ENCODE data around the gene DOC2B. TPM values are rescaled to one million over a fixed set of nuclear protein-coding genes. Genes with fewer than 3 reads are reported as not detected.

Gene DOC2B
- total RNA-seq, 2 experiments from 2014 or later: 0.08 to 0.34 TPM

DNA sequence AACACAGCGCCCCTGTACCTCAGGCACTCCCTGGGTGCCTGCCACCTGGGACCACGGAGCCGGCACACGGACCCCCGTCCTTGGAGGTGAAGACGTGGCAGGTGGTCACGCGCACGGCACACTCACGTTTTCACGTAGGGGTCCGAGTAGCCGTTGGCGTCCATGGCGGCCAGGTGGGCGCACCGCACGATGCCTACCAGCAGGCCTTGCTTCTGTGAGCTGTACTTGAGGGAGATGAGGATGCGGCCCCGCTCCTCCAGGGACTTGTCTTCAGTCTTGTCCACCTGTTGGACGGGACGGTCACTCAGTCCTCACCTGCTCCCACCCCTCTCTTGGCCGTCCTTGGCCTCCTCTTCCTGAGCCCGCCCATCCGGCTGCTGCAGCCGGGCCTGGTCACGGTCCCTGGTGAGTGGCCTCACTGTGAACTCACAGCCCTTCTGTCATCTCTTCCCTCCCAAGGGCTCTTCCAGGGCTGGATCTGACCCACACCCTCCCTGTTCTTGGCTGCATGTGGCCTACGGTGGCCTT is 25.3 kb downstream of the DOC2B start:
- H3K4me1 Mint-ChIP-seq (ENCODE audit: low read depth): no peaks in the 10 kb centered on the region
- no peak overlapping the region for H3K27ac ChIP-seq (ENCODE audit: low read depth in 1 of 2, low read length in 2 of 2)
- intact Hi-C loops (cut with DNase I, micrococcal nuclease): no loop called here
- TF ChIP-seq, protein P1, sequence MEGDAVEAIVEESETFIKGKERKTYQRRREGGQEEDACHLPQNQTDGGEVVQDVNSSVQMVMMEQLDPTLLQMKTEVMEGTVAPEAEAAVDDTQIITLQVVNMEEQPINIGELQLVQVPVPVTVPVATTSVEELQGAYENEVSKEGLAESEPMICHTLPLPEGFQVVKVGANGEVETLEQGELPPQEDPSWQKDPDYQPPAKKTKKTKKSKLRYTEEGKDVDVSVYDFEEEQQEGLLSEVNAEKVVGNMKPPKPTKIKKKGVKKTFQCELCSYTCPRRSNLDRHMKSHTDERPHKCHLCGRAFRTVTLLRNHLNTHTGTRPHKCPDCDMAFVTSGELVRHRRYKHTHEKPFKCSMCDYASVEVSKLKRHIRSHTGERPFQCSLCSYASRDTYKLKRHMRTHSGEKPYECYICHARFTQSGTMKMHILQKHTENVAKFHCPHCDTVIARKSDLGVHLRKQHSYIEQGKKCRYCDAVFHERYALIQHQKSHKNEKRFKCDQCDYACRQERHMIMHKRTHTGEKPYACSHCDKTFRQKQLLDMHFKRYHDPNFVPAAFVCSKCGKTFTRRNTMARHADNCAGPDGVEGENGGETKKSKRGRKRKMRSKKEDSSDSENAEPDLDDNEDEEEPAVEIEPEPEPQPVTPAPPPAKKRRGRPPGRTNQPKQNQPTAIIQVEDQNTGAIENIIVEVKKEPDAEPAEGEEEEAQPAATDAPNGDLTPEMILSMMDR (IDR thresholded peaks at IDR 0.05): no peak
- H3K4me3 Mint-ChIP-seq: no peak overlapping the region
- CTCF ChIA-PET: no interaction called here
- H3K4me1 ChIP-seq (ENCODE audit: insufficient read depth, low read length): no peaks in the 10 kb centered on the region
- no peaks in the 10 kb centered on the region for H3K9me3 ChIP-seq (ENCODE audit: control insufficient read depth in 1 of 2, insufficient read depth in 1 of 2, low read length in 2 of 2)
- POLR2A ChIA-PET: no interaction called here
- no peaks in the 10 kb centered on the region for H3K36me3 ChIP-seq (ENCODE audit: insufficient read depth, low read length)
- H3K4me3 ChIP-seq (ENCODE audit: low read length): no peak overlapping the region
- no peaks in the 10 kb centered on the region for H3K9me3 Mint-ChIP-seq
- no peaks in the 10 kb centered on the region for H3K36me3 Mint-ChIP-seq (ENCODE audit: low read depth)
- DNase-seq (no peak), ATAC-seq (ENCODE audit: poor library complexity) (no peak)
- H3K27me3 ChIP-seq (ENCODE audit: control insufficient read depth in 1 of 2, insufficient read depth in 2 of 2, low read length in 2 of 2): peaks cover 0 to 7% of the 10 kb centered on the region in 2 experiments
- H3K27ac Mint-ChIP-seq: no peak overlapping the region
- H3K27me3 Mint-ChIP-seq: no peaks in the 10 kb centered on the region

DNA sequence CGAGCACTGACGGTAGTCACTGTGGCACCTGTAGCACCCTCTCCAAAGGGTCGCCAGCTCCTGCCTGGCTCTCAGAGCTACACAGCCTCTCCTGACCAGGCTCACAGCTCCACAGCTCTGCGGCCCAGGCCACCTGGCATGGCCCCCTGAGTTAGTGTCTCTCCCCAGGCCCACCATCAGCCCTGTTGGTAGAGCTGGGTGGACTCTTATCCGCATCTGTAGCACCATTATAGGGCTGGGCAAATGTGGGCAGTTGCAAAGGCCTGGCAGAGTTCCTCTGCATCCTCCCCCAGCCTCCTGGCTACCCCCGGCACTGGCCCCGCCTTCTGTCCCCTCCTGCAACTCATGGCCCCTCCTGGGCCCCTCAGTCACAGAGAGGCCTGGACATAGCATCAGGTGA is 25.9 kb downstream of the DOC2B start:
- H3K4me1 ChIP-seq (ENCODE audit: insufficient read depth, low read length): no peaks in the 10 kb centered on the region
- TF ChIP-seq, protein P1 (IDR thresholded peaks at IDR 0.05): no peak
- intact Hi-C loops (cut with DNase I, micrococcal nuclease): no loop called here
- no peaks in the 10 kb centered on the region for H3K36me3 ChIP-seq (ENCODE audit: insufficient read depth, low read length)
- peaks cover 0 to 7% of the 10 kb centered on the region in 2 experiments for H3K27me3 ChIP-seq (ENCODE audit: control insufficient read depth in 1 of 2, insufficient read depth in 2 of 2, low read length in 2 of 2)
- ChIA-PET CTCF (no interaction called here), POLR2A (no interaction called here)
- no peak for ATAC-seq (ENCODE audit: poor library complexity)
- Mint-ChIP-seq H3K27me3 (no peaks in the 10 kb centered on the region), H3K9me3 (no peaks in the 10 kb centered on the region), H3K4me1 (ENCODE audit: low read depth) (no peaks in the 10 kb centered on the region), H3K27ac (no peak overlapping the region), H3K4me3 (no peak overlapping the region), H3K36me3 (ENCODE audit: low read depth) (no peaks in the 10 kb centered on the region)
- no peak overlapping the region for H3K27ac ChIP-seq (ENCODE audit: low read depth in 1 of 2, low read length in 2 of 2)
- H3K9me3 ChIP-seq (ENCODE audit: control insufficient read depth in 1 of 2, insufficient read depth in 1 of 2, low read length in 2 of 2): no peaks in the 10 kb centered on the region
- H3K4me3 ChIP-seq (ENCODE audit: low read length): no peak overlapping the region
- no peak for DNase-seq

DNA sequence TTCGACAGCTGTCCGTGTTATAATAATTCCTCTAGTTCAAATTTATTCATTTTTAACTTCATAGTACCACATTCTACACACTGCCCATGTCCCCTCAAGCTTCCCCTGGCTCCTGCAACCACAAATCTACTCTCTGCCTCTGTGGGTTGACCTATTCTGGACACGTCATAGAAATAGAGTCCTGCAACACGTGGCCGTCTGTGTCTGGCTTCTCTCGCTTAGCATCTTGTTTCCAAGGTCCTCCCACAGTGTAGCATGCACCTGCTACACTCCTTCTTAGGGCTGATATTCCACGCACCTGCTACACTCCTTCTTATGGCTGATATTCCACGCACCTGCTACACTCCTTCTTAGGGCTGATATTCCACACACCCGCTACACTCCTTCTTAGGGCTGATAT is 27.6 kb downstream of the DOC2B start:
- Mint-ChIP-seq H3K36me3 (ENCODE audit: low read depth) (no peaks in the 10 kb centered on the region), H3K4me3 (no peak overlapping the region), H3K9me3 (no peaks in the 10 kb centered on the region), H3K27ac (no peak overlapping the region), H3K4me1 (ENCODE audit: low read depth) (no peaks in the 10 kb centered on the region), H3K27me3 (no peaks in the 10 kb centered on the region)
- Histone ChIP-seq H3K9me3 (ENCODE audit: control insufficient read depth in 1 of 2, insufficient read depth in 1 of 2, low read length in 2 of 2) (no peaks in the 10 kb centered on the region), H3K27ac (ENCODE audit: low read depth in 1 of 2, low read length in 2 of 2) (no peak overlapping the region), H3K36me3 (ENCODE audit: insufficient read depth, low read length) (no peaks in the 10 kb centered on the region), H3K4me3 (ENCODE audit: low read length) (no peak overlapping the region), H3K27me3 (ENCODE audit: control insufficient read depth in 1 of 2, insufficient read depth in 2 of 2, low read length in 2 of 2) (peaks cover 0 to 7% of the 10 kb centered on the region in 2 experiments), H3K4me1 (ENCODE audit: insufficient read depth, low read length) (no peaks in the 10 kb centered on the region)
- intact Hi-C loops (cut with DNase I, micrococcal nuclease): no loop called here
- no peak for ATAC-seq (ENCODE audit: poor library complexity)
- ChIA-PET CTCF (no interaction called here), POLR2A (no interaction called here)
- TF ChIP-seq, protein P1 (IDR thresholded peaks at IDR 0.05): no peak
- DNase-seq: no peak
